Endothelial cell of umbilical vein (primary cell): ENCODE results near the gene LARP7. TPM values are rescaled to one million over a fixed set of nuclear protein-coding genes. Genes with fewer than 3 reads are reported as not detected.

ENCODE experiments used
- BruUV-seq: library from RNA; stranded (reverse); fragments of 400-500 nt; replicated peaks from 2 replicates; lab custom pipeline; 2021; lab: Mats Ljungman, UMichigan
- CTCF ChIA-PET: fragments of 300-600, 350-600 bp; sonication (Branson Sonifier 250); formaldehyde crosslinking; loops from one replicate; lab custom pipeline; 2021; ENCODE audit warnings: antibody characterized with exemption, inconsistent platforms; lab: Charles Lee
- POLR2A ChIA-PET: fragments of 300-600, 350-600 bp; sonication (Branson Sonifier 250); formaldehyde crosslinking; loops from one replicate; lab custom pipeline; 2021; ENCODE audit warnings: antibody characterized with exemption, inconsistent platforms; lab: Charles Lee
- DNase-seq: peaks from one replicate; pipeline ENCODE4 v3.0.0-alpha.2; 2011; ENCODE audit warnings: low read depth, low spot score
- FAIRE-seq: peaks from 2 replicates; lab custom pipeline; 2011; peaks lifted over from hg19 to GRCh38; lab: Jason Lieb, UNC
- H2AFZ ChIP-seq: 2 replicates; pipeline ENCODE4 v1.6.0; 2012; ENCODE audit warnings: low read depth, low read length, control low read depth, inconsistent platforms
- H3K27ac ChIP-seq: 2 replicates; pipeline ENCODE4 v1.5.1; 2011; ENCODE audit warnings: low read depth, mild to moderate bottlenecking, control low read depth, low read length, moderate library complexity; ENCODE audit not compliant: insufficient read depth
- H3K27me3 ChIP-seq, 2 experiments: 2 replicates each; pipeline versions ENCODE4 v1.6.0 to v1.6.1; 2011; ENCODE audit warnings: low read length in 2 of 2, mixed read lengths in 1 of 2; ENCODE audit not compliant: control insufficient read depth in 2 of 2, insufficient read depth in 2 of 2
- H3K36me3 ChIP-seq, 2 experiments: 2 replicates in 1 of 2; 3 replicates in 1 of 2; pipeline ENCODE4 v1.5.1; 2011; ENCODE audit warnings: low read length in 2 of 2, mild to moderate bottlenecking in 1 of 2, moderate library complexity in 1 of 2; ENCODE audit not compliant: control insufficient read depth in 2 of 2, insufficient read depth in 2 of 2; ENCODE audit errors: extremely low read depth in 1 of 2
- H3K4me1 ChIP-seq: 3 replicates; pipeline ENCODE4 v1.5.1; 2011; ENCODE audit warnings: mild to moderate bottlenecking, low read length; ENCODE audit not compliant: control insufficient read depth, insufficient read depth; ENCODE audit errors: extremely low read depth
- H3K4me2 ChIP-seq: 2 replicates; pipeline ENCODE4 v1.6.1; 2011; ENCODE audit warnings: low read length, control low read depth, mixed read lengths; ENCODE audit not compliant: insufficient read depth
- H3K4me3 ChIP-seq, 3 experiments: fragments of 200-600 bp in 1 of 3; sonication (generic), shearing (Covaris generic) in 1 of 3; replicated peaks in 1 of 3; 2 replicates each; pipeline ENCODE4 v1.5.1; 2011 to 2016; ENCODE audit warnings: control low read depth in 3 of 3, low read length in 3 of 3, mild to moderate bottlenecking in 2 of 3, inconsistent platforms in 1 of 3, low read depth in 1 of 3, moderate library complexity in 1 of 3; ENCODE audit not compliant: insufficient read depth in 1 of 3
- H3K79me2 ChIP-seq: 2 replicates; pipeline ENCODE4 v1.6.0; 2012; ENCODE audit warnings: low read length, inconsistent platforms; ENCODE audit not compliant: control insufficient read depth, insufficient read depth
- H3K9ac ChIP-seq: replicated peaks from 2 replicates; pipeline ENCODE3; 2011; ENCODE audit warnings: low read length, control low read depth; ENCODE audit not compliant: insufficient read depth; ENCODE audit errors: extremely low read depth
- H3K9me1 ChIP-seq: replicated peaks from 3 replicates; pipeline ENCODE4 v1.6.0; 2011; ENCODE audit warnings: mild to moderate bottlenecking, low read length; ENCODE audit not compliant: control insufficient read depth, insufficient read depth; ENCODE audit errors: extremely low read depth
- H3K9me3 ChIP-seq: replicated peaks from 2 replicates; pipeline ENCODE4 v1.5.1; 2012; ENCODE audit warnings: low read length, inconsistent platforms; ENCODE audit not compliant: control insufficient read depth, insufficient read depth
- H4K20me1 ChIP-seq: replicated peaks from 2 replicates; pipeline ENCODE3; 2011; ENCODE audit warnings: mild to moderate bottlenecking, low read length; ENCODE audit not compliant: control insufficient read depth, insufficient read depth; ENCODE audit errors: extremely low read depth
- EZH2 ChIP-seq: IDR thresholded peaks from 2 replicates; pipeline ENCODE4 v1.6.1; 2012; ENCODE audit warnings: borderline replicate concordance, low read depth, mild to moderate bottlenecking, moderate library complexity, low read length, inconsistent platforms; ENCODE audit not compliant: severe bottlenecking
- FOS ChIP-seq: IDR thresholded peaks from 2 replicates; pipeline ENCODE4 v1.6.1; 2011; ENCODE audit warnings: mild to moderate bottlenecking, low read length, moderate library complexity, borderline replicate concordance; ENCODE audit not compliant: insufficient read depth
- GATA2 ChIP-seq: IDR thresholded peaks from 2 replicates; pipeline ENCODE4 v1.7.0; 2011; ENCODE audit warnings: low read depth, mild to moderate bottlenecking, moderate library complexity, mixed read lengths, low read length; ENCODE audit not compliant: insufficient read length, insufficient read depth
- JUN ChIP-seq: IDR thresholded peaks from 2 replicates; pipeline ENCODE4 v1.6.1; 2011; ENCODE audit warnings: borderline replicate concordance, low read depth; ENCODE audit not compliant: insufficient read length, insufficient read depth
- MAX ChIP-seq: IDR thresholded peaks from 2 replicates; pipeline ENCODE4 v1.6.1; 2011; ENCODE audit not compliant: insufficient read depth, insufficient read length
- MYC ChIP-seq: IDR thresholded peaks from one replicate; pipeline ENCODE4 v1.6.1; 2011; ENCODE audit warnings: mild to moderate bottlenecking, low read depth, low read length
- POLR2A ChIP-seq: IDR thresholded peaks from 2 replicates; pipeline ENCODE4 v1.6.1; 2012; ENCODE audit warnings: low read depth, mild to moderate bottlenecking, control low read depth, low read length
- POLR2AphosphoS5 ChIP-seq: IDR thresholded peaks from 2 replicates; pipeline ENCODE4 v1.6.1; 2012; ENCODE audit warnings: low read depth, mild to moderate bottlenecking, control low read depth, low read length, moderate library complexity; ENCODE audit not compliant: insufficient read depth
- dilution Hi-C: fragments of 300-500 bp; cut with MboI; formaldehyde crosslinking; loops from one replicate; pipeline ENCODE4 v1.15.0; 2019; ENCODE audit warnings: low sequenced_read_pairs; ENCODE audit not compliant: extremely low pct_ligation_motif_present
- intact Hi-C: fragments of 100-400 bp; cut with micrococcal nuclease; formaldehyde crosslinking; loops from one replicate; pipeline ENCODE4 v1.10.0; 2022
- polyA plus RNA-seq, 4 experiments: library from polyadenylated mRNA; depleted of rRNA in 3 of 4; stranded (reverse) in 3 of 4; unstranded in 1 of 4; fragments of >200 nt; gene quantifications; 2 replicates each; pipeline versions ENCODE4 v1.2.1 to v1.2.3, GENCODE V29; 2011 to 2012; ENCODE audit warnings: missing spikeins in 1 of 4
- total RNA-seq: library from RNA; stranded (reverse); gene quantifications from 2 replicates; pipeline ENCODE4 v1.2.3, GENCODE V29; 2021
- TF ChIP-seq, protein P1 (sequence below), 2 donors: IDR thresholded peaks; 1 replicate in 1 of 2; 2 replicates in 1 of 2; pipeline ENCODE4 v1.5.1; 2011; ENCODE audit warnings: low read length in 2 of 2, mild to moderate bottlenecking in 2 of 2, moderate library complexity in 2 of 2, control low read depth in 1 of 2, inconsistent platforms in 1 of 2, low read depth in 1 of 2; ENCODE audit not compliant: insufficient read depth in 1 of 2; ENCODE audit errors: extremely low read depth in 1 of 2

LARP7 gene
- total and polyA plus RNA-seq, 2 donors (not counting 3 experiments of a cell fraction or from before 2014, with no cell fraction given), result 6.9 to 35.1 TPM

GRCh38 chr4:112650332-112650731, 13.4 kb downstream of the LARP7 start:
- H3K9me3 ChIP-seq, result no peaks in the 10 kb centered on the region
- no peaks in the 10 kb centered on the region for H3K79me2 ChIP-seq
- H3K4me3 ChIP-seq, result no peak overlapping the region
- H3K9ac ChIP-seq, result no peak overlapping the region
- H3K4me2 ChIP-seq, result no peak overlapping the region
- H4K20me1 ChIP-seq, result no peaks in the 10 kb centered on the region
- no peak for DNase-seq
- CTCF ChIA-PET, result no interaction called here
- H3K36me3 ChIP-seq, result peaks cover 8 to 17% of the 10 kb centered on the region in 2 experiments
- no peaks in the 10 kb centered on the region for H3K4me1 ChIP-seq
- no peak for TF ChIP-seq MYC
- no TSS peak for BruUV-seq
- intact Hi-C loops, result no loop called here
- H2AFZ ChIP-seq, result no peak overlapping the region
- dilution Hi-C loops, result no loop called here
- no peaks in the 10 kb centered on the region for H3K9me1 ChIP-seq
- no peak overlapping the region for H3K27ac ChIP-seq
- no peak for FAIRE-seq
- H3K27me3 ChIP-seq, result no peaks in the 10 kb centered on the region
- POLR2A ChIA-PET, result no interaction called here

- Histone ChIP-seq H3K4me2 (no peak overlapping the region), H3K27me3 (no peaks in the 10 kb centered on the region), H3K36me3 (peaks cover 8 to 17% of the 10 kb centered on the region in 2 experiments), H3K79me2 (no peaks in the 10 kb centered on the region), H4K20me1 (no peaks in the 10 kb centered on the region), H3K9me1 (no peaks in the 10 kb centered on the region), H3K4me3 (no peak overlapping the region), H3K4me1 (no peaks in the 10 kb centered on the region), H3K9me3 (no peaks in the 10 kb centered on the region), H3K27ac (no peak overlapping the region), H3K9ac (no peak overlapping the region), H2AFZ (no peak overlapping the region)
- DNase-seq, result no peak
- dilution Hi-C loops (no loop called here), intact Hi-C loops (no loop called here)
- TF ChIP-seq POLR2AphosphoS5 (no peak), MAX (no peak), MYC (no peak), GATA2 (no peak), FOS (no peak), EZH2 (no peak), POLR2A (no peak), JUN (no peak)
- TF ChIP-seq, protein P1, sequence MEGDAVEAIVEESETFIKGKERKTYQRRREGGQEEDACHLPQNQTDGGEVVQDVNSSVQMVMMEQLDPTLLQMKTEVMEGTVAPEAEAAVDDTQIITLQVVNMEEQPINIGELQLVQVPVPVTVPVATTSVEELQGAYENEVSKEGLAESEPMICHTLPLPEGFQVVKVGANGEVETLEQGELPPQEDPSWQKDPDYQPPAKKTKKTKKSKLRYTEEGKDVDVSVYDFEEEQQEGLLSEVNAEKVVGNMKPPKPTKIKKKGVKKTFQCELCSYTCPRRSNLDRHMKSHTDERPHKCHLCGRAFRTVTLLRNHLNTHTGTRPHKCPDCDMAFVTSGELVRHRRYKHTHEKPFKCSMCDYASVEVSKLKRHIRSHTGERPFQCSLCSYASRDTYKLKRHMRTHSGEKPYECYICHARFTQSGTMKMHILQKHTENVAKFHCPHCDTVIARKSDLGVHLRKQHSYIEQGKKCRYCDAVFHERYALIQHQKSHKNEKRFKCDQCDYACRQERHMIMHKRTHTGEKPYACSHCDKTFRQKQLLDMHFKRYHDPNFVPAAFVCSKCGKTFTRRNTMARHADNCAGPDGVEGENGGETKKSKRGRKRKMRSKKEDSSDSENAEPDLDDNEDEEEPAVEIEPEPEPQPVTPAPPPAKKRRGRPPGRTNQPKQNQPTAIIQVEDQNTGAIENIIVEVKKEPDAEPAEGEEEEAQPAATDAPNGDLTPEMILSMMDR (IDR thresholded peaks at IDR 0.05; ENCODE audit: extremely low read depth in 1 of 2, insufficient read depth in 1 of 2, low read depth in 1 of 2, low read length in 2 of 2), result no peak
- ChIA-PET POLR2A (no interaction called here), CTCF (no interaction called here)
- no peak for FAIRE-seq
- BruUV-seq, result no TSS peak
Observed at GRCh38 chr4:112651641-112652040, 14.7 kb downstream of the LARP7 start.
